ENCODE measurements around the gene GPR83. TPM values are rescaled to one million over a fixed set of nuclear protein-coding genes. Genes with fewer than 3 reads are reported as not detected.

GPR83 gene
- total and polyA plus RNA-seq, 4 donors, result 0.01 to 0.14 (median 0.07) TPM

DNA sequence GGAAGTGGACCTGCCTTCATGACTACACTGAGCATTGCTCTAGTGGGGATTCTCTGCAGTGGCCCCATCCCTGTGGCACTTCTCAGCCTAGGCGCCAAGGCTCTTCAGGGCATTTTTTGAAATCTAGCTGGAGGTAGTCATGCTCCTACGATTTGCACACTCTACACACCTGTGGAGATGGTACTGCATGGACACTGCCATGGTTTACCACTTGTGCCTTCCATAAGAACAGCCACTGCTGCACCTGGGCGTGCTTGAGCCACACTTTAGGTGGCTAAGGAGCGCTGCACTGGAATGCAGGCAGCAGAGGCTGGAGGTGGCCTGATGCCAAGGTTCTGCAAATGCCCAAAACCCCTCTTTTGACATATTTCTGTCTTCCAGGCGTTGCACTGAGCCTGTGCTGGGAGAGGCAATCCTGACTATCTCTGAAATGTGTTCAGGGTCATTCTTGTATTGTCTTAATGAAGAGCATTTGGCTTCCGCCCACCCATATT is 72.6 kb downstream of the GPR83 start:
- 70% methylated on average over 6 of the region's 6 CpGs for WGBS
- H3K9ac ChIP-seq (ENCODE audit: low read depth in 1 of 2, low read length in 2 of 2), result no peak overlapping the region
- no peaks in the 10 kb centered on the region for H3K27me3 ChIP-seq (ENCODE audit: control insufficient read depth in 4 of 4, insufficient read depth in 4 of 4, low read length in 3 of 4)
- no peak overlapping the region for H3K27ac ChIP-seq (ENCODE audit: low read depth in 1 of 2, low read length in 2 of 2)
- H3K36me3 ChIP-seq (ENCODE audit: control insufficient read depth in 4 of 4, insufficient read depth in 3 of 4, low read depth in 1 of 4, low read length in 3 of 4), result no peaks in the 10 kb centered on the region
- H3K4me1 ChIP-seq (ENCODE audit: control insufficient read depth in 4 of 4, insufficient read depth in 4 of 4, low read length in 3 of 4), result no peaks in the 10 kb centered on the region
- no peak for TF ChIP-seq FOXA1 (IDR thresholded peaks at IDR 0.05)
- TF ChIP-seq GABPA (IDR thresholded peaks at IDR 0.05 in 1 of 2, conservative IDR thresholded peaks at IDR 0.05 in 1 of 2), result no peak
- TF ChIP-seq EGR1 (IDR thresholded peaks at IDR 0.05; ENCODE audit: low read depth in 2 of 2), result no peak
- TF ChIP-seq, protein P1, sequence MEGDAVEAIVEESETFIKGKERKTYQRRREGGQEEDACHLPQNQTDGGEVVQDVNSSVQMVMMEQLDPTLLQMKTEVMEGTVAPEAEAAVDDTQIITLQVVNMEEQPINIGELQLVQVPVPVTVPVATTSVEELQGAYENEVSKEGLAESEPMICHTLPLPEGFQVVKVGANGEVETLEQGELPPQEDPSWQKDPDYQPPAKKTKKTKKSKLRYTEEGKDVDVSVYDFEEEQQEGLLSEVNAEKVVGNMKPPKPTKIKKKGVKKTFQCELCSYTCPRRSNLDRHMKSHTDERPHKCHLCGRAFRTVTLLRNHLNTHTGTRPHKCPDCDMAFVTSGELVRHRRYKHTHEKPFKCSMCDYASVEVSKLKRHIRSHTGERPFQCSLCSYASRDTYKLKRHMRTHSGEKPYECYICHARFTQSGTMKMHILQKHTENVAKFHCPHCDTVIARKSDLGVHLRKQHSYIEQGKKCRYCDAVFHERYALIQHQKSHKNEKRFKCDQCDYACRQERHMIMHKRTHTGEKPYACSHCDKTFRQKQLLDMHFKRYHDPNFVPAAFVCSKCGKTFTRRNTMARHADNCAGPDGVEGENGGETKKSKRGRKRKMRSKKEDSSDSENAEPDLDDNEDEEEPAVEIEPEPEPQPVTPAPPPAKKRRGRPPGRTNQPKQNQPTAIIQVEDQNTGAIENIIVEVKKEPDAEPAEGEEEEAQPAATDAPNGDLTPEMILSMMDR (IDR thresholded peaks at IDR 0.05; ENCODE audit: low read depth, low read length, missing input control), result no peak
- TF ChIP-seq, protein P2, sequence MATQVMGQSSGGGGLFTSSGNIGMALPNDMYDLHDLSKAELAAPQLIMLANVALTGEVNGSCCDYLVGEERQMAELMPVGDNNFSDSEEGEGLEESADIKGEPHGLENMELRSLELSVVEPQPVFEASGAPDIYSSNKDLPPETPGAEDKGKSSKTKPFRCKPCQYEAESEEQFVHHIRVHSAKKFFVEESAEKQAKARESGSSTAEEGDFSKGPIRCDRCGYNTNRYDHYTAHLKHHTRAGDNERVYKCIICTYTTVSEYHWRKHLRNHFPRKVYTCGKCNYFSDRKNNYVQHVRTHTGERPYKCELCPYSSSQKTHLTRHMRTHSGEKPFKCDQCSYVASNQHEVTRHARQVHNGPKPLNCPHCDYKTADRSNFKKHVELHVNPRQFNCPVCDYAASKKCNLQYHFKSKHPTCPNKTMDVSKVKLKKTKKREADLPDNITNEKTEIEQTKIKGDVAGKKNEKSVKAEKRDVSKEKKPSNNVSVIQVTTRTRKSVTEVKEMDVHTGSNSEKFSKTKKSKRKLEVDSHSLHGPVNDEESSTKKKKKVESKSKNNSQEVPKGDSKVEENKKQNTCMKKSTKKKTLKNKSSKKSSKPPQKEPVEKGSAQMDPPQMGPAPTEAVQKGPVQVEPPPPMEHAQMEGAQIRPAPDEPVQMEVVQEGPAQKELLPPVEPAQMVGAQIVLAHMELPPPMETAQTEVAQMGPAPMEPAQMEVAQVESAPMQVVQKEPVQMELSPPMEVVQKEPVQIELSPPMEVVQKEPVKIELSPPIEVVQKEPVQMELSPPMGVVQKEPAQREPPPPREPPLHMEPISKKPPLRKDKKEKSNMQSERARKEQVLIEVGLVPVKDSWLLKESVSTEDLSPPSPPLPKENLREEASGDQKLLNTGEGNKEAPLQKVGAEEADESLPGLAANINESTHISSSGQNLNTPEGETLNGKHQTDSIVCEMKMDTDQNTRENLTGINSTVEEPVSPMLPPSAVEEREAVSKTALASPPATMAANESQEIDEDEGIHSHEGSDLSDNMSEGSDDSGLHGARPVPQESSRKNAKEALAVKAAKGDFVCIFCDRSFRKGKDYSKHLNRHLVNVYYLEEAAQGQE (IDR thresholded peaks at IDR 0.05), result no peak
- TF ChIP-seq YY1 (IDR thresholded peaks at IDR 0.05), result no peak
- TF ChIP-seq RXRA (IDR thresholded peaks at IDR 0.05), result no peak
- no peak for TF ChIP-seq RAD21 (IDR thresholded peaks at IDR 0.05)
- H3K4me3 ChIP-seq (ENCODE audit: low read depth in 1 of 3, low read length in 3 of 3), result no peak overlapping the region
- no peak for DNase-seq (ENCODE audit: low spot score)
- peaks cover 0 to 2% (median 0%) of the 10 kb centered on the region in 4 donors for H3K9me3 ChIP-seq (ENCODE audit: control insufficient read depth in 4 of 4, low read length in 3 of 4)

Other genes starting within 250 kb of the GPR83 start
- not detected for gene IZUMO1R, start 96.8 kb downstream of the GPR83 start, total RNA-seq
- under 1 TPM in 1 of 2 donors, not detected in 1; 0.21 TPM for gene IZUMO1R, start 96.8 kb downstream of the GPR83 start, polyA plus RNA-seq
- 10 to 100 TPM in 1 of 2 donors, 1 to 10 TPM in 1; 8.4 to 18.3 TPM for gene MRE11, start 92.4 kb upstream of the GPR83 start, total RNA-seq
- 1 to 10 TPM; 1.5 to 2.9 TPM for gene MRE11, start 92.4 kb upstream of the GPR83 start, polyA plus RNA-seq
- 10 to 100 TPM in 1 of 2 donors, 1 to 10 TPM in 1; 8.8 to 10.9 TPM for gene ANKRD49, start 92.6 kb upstream of the GPR83 start, total RNA-seq
- 10 to 100 TPM in 1 of 2 donors, 1 to 10 TPM in 1; 5.4 to 12.3 TPM for gene ANKRD49, start 92.6 kb upstream of the GPR83 start, polyA plus RNA-seq
- not detected for gene C11orf97, start 111.0 kb upstream of the GPR83 start, total RNA-seq
- gene C11orf97, start 111.0 kb upstream of the GPR83 start, polyA plus RNA-seq, result under 1 TPM; 0.36 to 0.94 TPM
- 1 to 10 TPM; 1.9 to 4.3 TPM for gene FUT4, start 142.5 kb upstream of the GPR83 start, total RNA-seq
- gene FUT4, start 142.5 kb upstream of the GPR83 start, polyA plus RNA-seq, result under 1 TPM; 0.47 to 0.95 TPM
- 1 to 10 TPM in 1 of 2 donors, under 1 TPM in 1; 0.75 to 1.5 TPM for gene PIWIL4, start 165.9 kb upstream of the GPR83 start, total RNA-seq
- under 1 TPM; 0.18 to 0.28 TPM for gene PIWIL4, start 165.9 kb upstream of the GPR83 start, polyA plus RNA-seq